CD14-positive monocyte (primary cell): ENCODE measurements around the gene MISP3. TPM values are rescaled to one million over a fixed set of nuclear protein-coding genes. Genes with fewer than 3 reads are reported as not detected.
A peak's percentile ranks its signal among the peaks of the same experiment; 100 is the strongest.

Experiments used
- DNase-seq, 3 donors: peaks; one replicate each; pipeline ENCODE4 v3.0.0-alpha.2; 2011 to 2022
- H2AFZ ChIP-seq: 2 replicates; pipeline ENCODE4 v1.6.0; 2012; ENCODE audit warnings: mild to moderate bottlenecking, low read depth, low read length, inconsistent platforms; ENCODE audit not compliant: insufficient read depth, poor library complexity, severe bottlenecking
- H3K27ac ChIP-seq, 2 donors: 1 replicate in 1 of 2; 2 replicates in 1 of 2; pipeline ENCODE4 v1.5.1; 2012 to 2013; ENCODE audit warnings: low read length in 2 of 2, control low read depth in 1 of 2, inconsistent platforms in 1 of 2, low read depth in 1 of 2, mild to moderate bottlenecking in 1 of 2
- H3K27me3 ChIP-seq, 2 donors: one replicate each; pipeline versions ENCODE4 v1.6.0 to v1.6.1; 2011 to 2013; ENCODE audit warnings: low read length in 2 of 2; ENCODE audit not compliant: control insufficient read depth in 2 of 2, insufficient read depth in 2 of 2
- H3K36me3 ChIP-seq, 2 donors: replicated peaks in 1 of 2; 1 replicate in 1 of 2; 2 replicates in 1 of 2; pipeline versions ENCODE4 v1.5.1 to v1.6.1; 2012 to 2013; ENCODE audit warnings: low read length in 2 of 2, control low read depth in 1 of 2, inconsistent platforms in 1 of 2, mild to moderate bottlenecking in 1 of 2; ENCODE audit not compliant: insufficient read depth in 2 of 2, control insufficient read depth in 1 of 2
- H3K4me1 ChIP-seq, 2 donors: 1 replicate in 1 of 2; 2 replicates in 1 of 2; pipeline versions ENCODE4 v1.5.1 to v1.6.1; 2012 to 2013; ENCODE audit warnings: low read length in 2 of 2, control low read depth in 1 of 2, inconsistent platforms in 1 of 2, mild to moderate bottlenecking in 1 of 2, moderate library complexity in 1 of 2; ENCODE audit not compliant: insufficient read depth in 2 of 2, control insufficient read depth in 1 of 2
- H3K4me2 ChIP-seq: replicated peaks from 2 replicates; pipeline ENCODE3; 2012; ENCODE audit warnings: low read length, moderate library complexity, mild to moderate bottlenecking; ENCODE audit not compliant: poor library complexity, severe bottlenecking; ENCODE audit errors: extremely low read depth
- H3K4me3 ChIP-seq, 3 experiments: fragments of 200-600 bp in 1 of 3; sonication (generic) in 1 of 3; replicated peaks in 1 of 3; 1 replicate in 2 of 3; 2 replicates in 1 of 3; pipeline ENCODE4 v1.5.1; 2011 to 2013; ENCODE audit warnings: low read length in 3 of 3, mild to moderate bottlenecking in 3 of 3, control low read depth in 2 of 3, low read depth in 2 of 3, inconsistent platforms in 1 of 3, moderate library complexity in 1 of 3
- H3K79me2 ChIP-seq: 2 replicates; pipeline ENCODE4 v1.6.0; 2012; ENCODE audit warnings: mild to moderate bottlenecking, control low read depth, inconsistent platforms, low read length, moderate library complexity; ENCODE audit not compliant: insufficient read depth
- H3K9ac ChIP-seq: 2 replicates; pipeline ENCODE4 v1.6.0; 2017; ENCODE audit warnings: low read length, mild to moderate bottlenecking; ENCODE audit not compliant: insufficient read depth, poor library complexity, severe bottlenecking
- H3K9me3 ChIP-seq, 2 donors: replicated peaks in 1 of 2; 1 replicate in 1 of 2; 2 replicates in 1 of 2; pipeline versions ENCODE4 v1.5.1 to v1.6.1; 2012 to 2013; ENCODE audit warnings: low read length in 2 of 2, control low read depth in 1 of 2; ENCODE audit not compliant: control insufficient read depth in 1 of 2, insufficient read depth in 1 of 2
- H4K20me1 ChIP-seq: 2 replicates; pipeline ENCODE4 v1.6.0; 2012; ENCODE audit warnings: mild to moderate bottlenecking, low read length, control low read depth, moderate library complexity; ENCODE audit not compliant: insufficient read depth
- H3K27ac Mint-ChIP-seq, 7 donors: one replicate each; pipeline ENCODE4 v1.8.0; 2020; ENCODE audit warnings: mild to moderate bottlenecking in 7 of 7, mixed read lengths in 7 of 7, moderate library complexity in 6 of 7, inconsistent platforms in 2 of 7
- H3K27me3 Mint-ChIP-seq, 3 donors: one replicate each; pipeline ENCODE4 v1.8.0; 2021 to 2022; ENCODE audit warnings: low read depth in 3 of 3, mild to moderate bottlenecking in 3 of 3, mixed read lengths in 3 of 3, moderate library complexity in 3 of 3, inconsistent platforms in 1 of 3
- H3K36me3 Mint-ChIP-seq, 2 donors: one replicate each; pipeline ENCODE4 v1.8.0; 2020; ENCODE audit warnings: mixed read lengths in 2 of 2, inconsistent platforms in 1 of 2, mild to moderate bottlenecking in 1 of 2
- H3K4me1 Mint-ChIP-seq: one replicate; pipeline ENCODE4 v1.8.0; 2020; ENCODE audit warnings: mild to moderate bottlenecking, mixed read lengths
- H3K4me3 Mint-ChIP-seq, 2 donors: one replicate each; pipeline ENCODE4 v1.8.0; 2020; ENCODE audit warnings: mild to moderate bottlenecking in 2 of 2, mixed read lengths in 2 of 2, moderate library complexity in 1 of 2
- H3K9me3 Mint-ChIP-seq, 7 donors: one replicate each; pipeline ENCODE4 v1.8.0; 2020 to 2022; ENCODE audit warnings: mixed read lengths in 7 of 7, mild to moderate bottlenecking in 6 of 7, moderate library complexity in 6 of 7, inconsistent platforms in 2 of 7
- WGBS: methylation state at CpG from one replicate; pipeline ENCODE4 v1.1.5; 2013; ENCODE audit warnings: missing lambda C conversion rate; ENCODE audit not compliant: insufficient coverage; 5-methylcytosine and 5-hydroxymethylcytosine counted together
- intact Hi-C, 2 donors: fragments of 100-400 bp; cut with micrococcal nuclease; formaldehyde crosslinking; loops; one replicate each; pipeline versions ENCODE4 v1.15.0 to v1.15.1; 2023
- polyA plus RNA-seq, 3 donors: library from polyadenylated mRNA; depleted of rRNA in 1 of 3; unstranded in 2 of 3; stranded (reverse) in 1 of 3; fragments of 300-500 nt in 2 of 3; fragments of >200 nt in 1 of 3; fragmentation: Illumina TruSeq in 2 of 3; gene quantifications; 1 replicate in 2 of 3; 2 replicates in 1 of 3; pipeline ENCODE4 v1.2.3, GENCODE V29; 2012 to 2021
- TF ChIP-seq, protein P1 (sequence below): fragments of 200-600 bp; IDR thresholded peaks from one replicate; pipeline ENCODE4 v1.8.0; 2022; ENCODE audit warnings: antibody characterized with exemption, mild to moderate bottlenecking

The MISP3 gene
- polyA plus RNA-seq, 3 donors: 0.42 to 0.77 (median 0.52) TPM

DNA sequence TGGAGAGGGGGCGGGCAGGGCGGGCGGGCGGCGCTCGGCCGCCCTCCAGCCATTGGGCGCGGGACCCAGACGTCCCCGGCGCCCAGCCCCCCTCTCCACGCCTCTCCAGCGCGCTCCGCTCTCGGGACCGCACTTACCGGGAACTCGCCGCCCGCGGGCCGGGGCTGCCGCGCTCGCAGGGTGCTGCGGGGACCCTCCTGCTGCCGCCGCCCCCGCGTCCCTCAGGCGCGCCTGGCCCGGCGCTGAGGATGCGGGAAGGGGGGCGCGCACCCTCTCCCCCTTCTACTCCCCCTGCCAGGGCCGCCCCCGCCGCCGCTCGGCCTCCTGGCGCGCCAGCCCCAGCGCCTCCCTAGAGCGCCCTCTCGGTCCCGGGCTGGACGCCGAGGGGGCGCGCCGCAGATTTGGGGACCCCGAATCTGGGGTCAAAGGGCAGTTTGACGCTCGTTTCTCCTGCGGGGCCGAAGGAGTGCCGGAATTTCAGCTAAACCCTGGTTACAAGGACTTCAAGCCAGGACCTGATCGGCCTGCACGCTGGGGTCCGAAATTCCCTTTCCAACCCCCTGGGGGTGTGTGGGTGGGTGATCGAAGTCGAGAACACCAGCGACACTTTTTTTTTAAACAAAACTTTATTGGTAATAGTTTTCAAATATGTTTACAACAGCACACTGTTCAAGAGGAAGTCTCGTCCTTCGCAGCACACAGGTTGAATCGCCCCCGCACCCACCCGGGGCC is 18.7 kb downstream of the MISP3 start:
- peak overlapping the region; percentile 99 for H3K4me3 Mint-ChIP-seq
- WGBS: 0% methylated on average over 37 of the region's 72 CpGs
- peak overlapping the region; percentile 83 to 97 (median 94) for H3K27ac Mint-ChIP-seq
- Histone ChIP-seq H3K4me1 (peaks cover 18 to 23% of the 10 kb centered on the region in 2 donors), H2AFZ (peak overlapping the region; percentile 72), H4K20me1 (peaks cover 48% of the 10 kb centered on the region), H3K36me3 (peaks cover 9 to 21% of the 10 kb centered on the region in 2 donors), H3K4me2 (peak overlapping the region; percentile 100), H3K9me3 (peaks cover 6 to 8% of the 10 kb centered on the region in 2 donors), H3K4me3 (peak overlapping the region; percentile 61 to 90 (median 64)), H3K27ac (peak overlapping the region; percentile 50 to 59), H3K79me2 (peaks cover 7% of the 10 kb centered on the region), H3K27me3 (peaks cover 0 to 2% of the 10 kb centered on the region in 2 donors), H3K9ac (peak overlapping the region; percentile 65)
- intact Hi-C loops: loop anchor here in 1 of 2 donors (5.0 kb wide), 1 partner anchor 46 kb away; the partner anchor contains the start of gene ASF1B
- peaks cover 0 to 14% (median 9%) of the 10 kb centered on the region in 7 donors for H3K9me3 Mint-ChIP-seq
- TF ChIP-seq, protein P1, sequence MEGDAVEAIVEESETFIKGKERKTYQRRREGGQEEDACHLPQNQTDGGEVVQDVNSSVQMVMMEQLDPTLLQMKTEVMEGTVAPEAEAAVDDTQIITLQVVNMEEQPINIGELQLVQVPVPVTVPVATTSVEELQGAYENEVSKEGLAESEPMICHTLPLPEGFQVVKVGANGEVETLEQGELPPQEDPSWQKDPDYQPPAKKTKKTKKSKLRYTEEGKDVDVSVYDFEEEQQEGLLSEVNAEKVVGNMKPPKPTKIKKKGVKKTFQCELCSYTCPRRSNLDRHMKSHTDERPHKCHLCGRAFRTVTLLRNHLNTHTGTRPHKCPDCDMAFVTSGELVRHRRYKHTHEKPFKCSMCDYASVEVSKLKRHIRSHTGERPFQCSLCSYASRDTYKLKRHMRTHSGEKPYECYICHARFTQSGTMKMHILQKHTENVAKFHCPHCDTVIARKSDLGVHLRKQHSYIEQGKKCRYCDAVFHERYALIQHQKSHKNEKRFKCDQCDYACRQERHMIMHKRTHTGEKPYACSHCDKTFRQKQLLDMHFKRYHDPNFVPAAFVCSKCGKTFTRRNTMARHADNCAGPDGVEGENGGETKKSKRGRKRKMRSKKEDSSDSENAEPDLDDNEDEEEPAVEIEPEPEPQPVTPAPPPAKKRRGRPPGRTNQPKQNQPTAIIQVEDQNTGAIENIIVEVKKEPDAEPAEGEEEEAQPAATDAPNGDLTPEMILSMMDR: no peak
- H3K4me1 Mint-ChIP-seq: peaks cover 15% of the 10 kb centered on the region
- H3K36me3 Mint-ChIP-seq: peaks cover 29 to 34% of the 10 kb centered on the region in 2 donors
- peak; percentile 34 to 54 (median 43) for DNase-seq
- H3K27me3 Mint-ChIP-seq: peaks cover 0 to 6% (median 5%) of the 10 kb centered on the region in 3 donors

DNA sequence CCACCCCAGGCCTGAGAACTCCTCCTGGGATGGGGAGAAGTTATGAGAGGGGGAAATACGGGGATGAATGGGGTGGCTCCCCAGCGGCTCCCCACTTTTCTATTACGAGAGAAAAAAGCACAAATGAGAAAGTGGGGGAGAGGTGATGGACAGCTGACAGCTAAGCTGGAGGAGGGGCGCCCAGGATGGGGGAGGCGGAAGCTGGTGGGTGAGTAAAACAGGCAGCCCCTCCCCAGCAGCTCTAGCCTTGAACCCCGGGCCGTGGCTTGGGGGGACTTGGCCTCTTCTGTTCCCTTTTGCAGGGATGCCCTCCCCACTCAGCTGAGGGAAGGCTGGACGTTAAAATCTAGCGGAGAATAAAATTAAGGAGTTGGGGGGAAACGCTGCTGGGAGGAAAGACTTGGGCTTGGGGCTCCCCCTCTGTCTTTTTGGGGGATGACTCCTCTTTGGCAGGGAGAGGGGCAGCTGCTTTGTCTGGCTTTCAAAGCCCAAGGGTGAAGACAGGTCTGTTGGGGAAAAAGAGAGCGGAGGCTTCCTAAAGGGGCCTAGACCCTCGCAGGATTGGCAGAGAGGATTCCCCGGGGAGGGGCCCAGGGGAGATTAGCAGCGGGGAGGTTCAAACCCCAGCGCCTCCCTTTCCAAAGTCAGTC is 19.4 kb downstream of the MISP3 start:
- Histone ChIP-seq H3K4me1 (peaks cover 18 to 23% of the 10 kb centered on the region in 2 donors), H3K27me3 (peaks cover 0 to 2% of the 10 kb centered on the region in 2 donors), H2AFZ (peak overlapping the region; percentile 72), H3K36me3 (peaks cover 16 to 28% of the 10 kb centered on the region in 2 donors), H3K79me2 (peaks cover 7% of the 10 kb centered on the region), H3K27ac (no peak overlapping the region), H3K4me3 (peak overlapping the region; percentile 61 to 90 (median 64)), H3K4me2 (peak overlapping the region; percentile 100), H3K9ac (peak overlapping the region; percentile 65), H3K9me3 (peaks cover 6 to 8% of the 10 kb centered on the region in 2 donors), H4K20me1 (peaks cover 55% of the 10 kb centered on the region)
- Mint-ChIP-seq H3K27me3 (peaks cover 0 to 6% (median 5%) of the 10 kb centered on the region in 3 donors), H3K36me3 (peaks cover 30 to 37% of the 10 kb centered on the region in 2 donors), H3K9me3 (peaks cover 0 to 14% (median 9%) of the 10 kb centered on the region in 7 donors), H3K4me3 (peak overlapping the region; percentile 99), H3K27ac (peak overlapping the region; percentile 83 to 97 (median 94)), H3K4me1 (peaks cover 15% of the 10 kb centered on the region)
- TF ChIP-seq, protein P1: no peak
- intact Hi-C loops: loop anchor here in 1 of 2 donors (5.0 kb wide), 1 partner anchor 45 kb away; the partner anchor contains the start of gene ASF1B
- DNase-seq: no peak
- 14% methylated on average over 9 of the region's 15 CpGs for WGBS
